NCI-H345 treated with DMSO at 0.1 percent for 48 hours (cell line): Measurements from ENCODE around the gene CD226.
A peak's percentile ranks its signal among the peaks of the same experiment; 100 is the strongest.
"Not testable (repeated sequence)": the region's sequence is repeated elsewhere in the genome, so short reads cannot be mapped to it uniquely, and the experiment has no call there.

Experiments used
- DNase-seq: peaks from one replicate; lab custom pipeline; 2025; ENCODE audit not compliant: unreplicated experiment; lab: John Stamatoyannopoulos, UW

Gene CD226

GRCh38 chr18:69876490-69876889 is 71.2 kb downstream of the CD226 start:
- no peak for DNase-seq

GRCh38 chr18:69874058-69874457 is 73.6 kb downstream of the CD226 start:
- DNase-seq: no peak

GRCh38 chr18:69872661-69873060 is 75.0 kb downstream of the CD226 start:
- no peak for DNase-seq

- DNase-seq: no peak
Observed at GRCh38 chr18:69871363-69871762, 76.3 kb downstream of the CD226 start.

GRCh38 chr18:69870736-69871135 is 76.9 kb downstream of the CD226 start:
- no peak for DNase-seq

GRCh38 chr18:69866212-69866611 is 81.5 kb downstream of the CD226 start:
- DNase-seq: no peak

- DNase-seq: no peak
Observed at GRCh38 chr18:69865776-69866175, 81.9 kb downstream of the CD226 start.

- not testable (repeated sequence) for DNase-seq
Observed at GRCh38 chr18:69864802-69865201, 82.9 kb downstream of the CD226 start.

GRCh38 chr18:69858897-69859296 is 88.8 kb downstream of the CD226 start:
- DNase-seq: no peak

GRCh38 chr18:69854455-69854854 is 93.2 kb downstream of the CD226 start:
- DNase-seq: no peak

- no peak for DNase-seq
Observed at GRCh38 chr18:69853051-69853450, 94.6 kb downstream of the CD226 start.

GRCh38 chr18:69845593-69846506 is 101.8 kb downstream of the CD226 start:
- DNase-seq: peak; percentile 76

- DNase-seq: no peak
Observed at GRCh38 chr18:69844656-69845055, 103.0 kb downstream of the CD226 start.

GRCh38 chr18:69843015-69843414 is 104.7 kb downstream of the CD226 start:
- no peak for DNase-seq

- DNase-seq: no peak
Observed at GRCh38 chr18:69841117-69841516, 106.6 kb downstream of the CD226 start.

GRCh38 chr18:69840445-69840844 is 107.2 kb downstream of the CD226 start:
- DNase-seq: no peak

- DNase-seq: no peak
Observed at GRCh38 chr18:69840001-69840400, 107.7 kb downstream of the CD226 start.

- no peak for DNase-seq
Observed at GRCh38 chr18:69839497-69839896, 108.2 kb downstream of the CD226 start.

GRCh38 chr18:69838620-69839411 is 108.9 kb downstream of the CD226 start:
- DNase-seq: no peak

- DNase-seq: no peak
Observed at GRCh38 chr18:69838003-69838402, 109.7 kb downstream of the CD226 start.

- DNase-seq: not testable (repeated sequence)
Observed at GRCh38 chr18:69834980-69835379, 112.7 kb downstream of the CD226 start.

GRCh38 chr18:69830189-69830588 is 117.5 kb downstream of the CD226 start:
- no peak for DNase-seq
